ENCODE results near the gene BARHL1. TPM values are rescaled to one million over a fixed set of nuclear protein-coding genes. Genes with fewer than 3 reads are reported as not detected.
"Not testable (repeated sequence)": the region's sequence is repeated elsewhere in the genome, so short reads cannot be mapped to it uniquely, and the experiment has no call there.

BARHL1 gene
- total and polyA plus RNA-seq, 2 of the 13 experiments (the other 11 are each of a cell fraction or from before 2014, with no cell fraction given) = not detected

- H3K79me2 ChIP-seq (ENCODE audit: insufficient read depth, low read length) = no peaks in the 10 kb centered on the region
- ChIA-PET POLR2A (no interaction called here), CTCF (ENCODE audit: low intra/inter-chr PET ratio, low total read pairs) (no interaction called here)
- 30% methylated on average over 6 of the region's 6 CpGs for WGBS (ENCODE audit: low lambda C conversion rate)
- H2AFZ ChIP-seq (ENCODE audit: low read length) = no peak overlapping the region
- no peak overlapping the region for H3K9ac ChIP-seq (ENCODE audit: insufficient read depth, low read depth, low read length)
- intact Hi-C loops (cut with micrococcal nuclease; ENCODE audit: unreplicated experiment) = no loop called here
- no peaks in the 10 kb centered on the region for H3K36me3 ChIP-seq (replicated peaks in 1 of 2; ENCODE audit: control insufficient read depth in 1 of 2, insufficient read depth in 2 of 2, low read length in 2 of 2)
- H3K4me2 ChIP-seq (ENCODE audit: low read depth, low read length) = no peak overlapping the region
- H3K9me3 ChIP-seq (ENCODE audit: low read length) = no peaks in the 10 kb centered on the region
- peaks cover 2 to 61% of the 10 kb centered on the region in 2 experiments for H3K27me3 ChIP-seq (ENCODE audit: control insufficient read depth in 1 of 2, insufficient read depth in 2 of 2, low read length in 2 of 2)
- in situ Hi-C loops (cut with HindIII; ENCODE audit: extremely low pct_ligation_motif_present, low pct_unique_long_range_greater_than_20kb) = no loop called here
- no peaks in the 10 kb centered on the region for H3K4me1 ChIP-seq (ENCODE audit: insufficient read depth, low read length)
- no peak for DNase-seq (ENCODE audit: low spot score)
- TF ChIP-seq FOXA1 (IDR thresholded peaks at IDR 0.05) (no peak), FOXA1 (CRISPR knock-in tag; IDR thresholded peaks at IDR 0.05) (no peak), MYPOP (CRISPR knock-in tag; IDR thresholded peaks at IDR 0.05) (no peak), ZNF350 (CRISPR knock-in tag; IDR thresholded peaks at IDR 0.05; ENCODE audit: borderline replicate concordance, low read depth) (no peak), ZNF414 (CRISPR knock-in tag; IDR thresholded peaks at IDR 0.05) (no peak), ZNF556 (CRISPR knock-in tag; IDR thresholded peaks at IDR 0.05; ENCODE audit: borderline replicate concordance) (no peak), ZBTB43 (CRISPR knock-in tag; conservative IDR thresholded peaks at IDR 0.05) (no peak), FLYWCH1 (CRISPR knock-in tag; IDR thresholded peaks at IDR 0.05) (no peak), FOXP4 (CRISPR knock-in tag; IDR thresholded peaks at IDR 0.05) (no peak), ZNF800 (CRISPR knock-in tag; IDR thresholded peaks at IDR 0.05) (no peak)
- no peaks in the 10 kb centered on the region for H4K20me1 ChIP-seq (ENCODE audit: insufficient read depth, low read length)
- no peak overlapping the region for H3K4me3 ChIP-seq (replicated peaks in 1 of 3; ENCODE audit: insufficient read depth in 1 of 3, low read depth in 2 of 3, low read length in 3 of 3)
- BruUV-seq (replicated peaks) = no TSS peak
- ATAC-seq = no peak
- no peak for FAIRE-seq
- H3K27ac ChIP-seq (ENCODE audit: extremely low read length, insufficient read depth, low read length) = no peak overlapping the region
These were observed 17.9 kb upstream of the BARHL1 start for GRCh38 chr9:132564526-132564925.

GRCh38 chr9:132568787-132569186 lies 13.6 kb upstream of the BARHL1 start:
- in situ Hi-C loops (cut with HindIII; ENCODE audit: extremely low pct_ligation_motif_present, low pct_unique_long_range_greater_than_20kb); POLR2A ChIA-PET; H3K27ac ChIP-seq (ENCODE audit: extremely low read length, insufficient read depth, low read length); ATAC-seq; BruUV-seq (replicated peaks); FAIRE-seq; H3K4me3 ChIP-seq (replicated peaks in 1 of 3; ENCODE audit: insufficient read depth in 1 of 3, low read depth in 2 of 3, low read length in 3 of 3); H3K9me3 ChIP-seq (ENCODE audit: low read length); H3K79me2 ChIP-seq (ENCODE audit: insufficient read depth, low read length); H2AFZ ChIP-seq (ENCODE audit: low read length); H4K20me1 ChIP-seq (ENCODE audit: insufficient read depth, low read length); H3K4me1 ChIP-seq (ENCODE audit: insufficient read depth, low read length); H3K9ac ChIP-seq (ENCODE audit: insufficient read depth, low read depth, low read length); H3K4me2 ChIP-seq (ENCODE audit: low read depth, low read length); H3K36me3 ChIP-seq (replicated peaks in 1 of 2; ENCODE audit: control insufficient read depth in 1 of 2, insufficient read depth in 2 of 2, low read length in 2 of 2); intact Hi-C loops (cut with micrococcal nuclease; ENCODE audit: unreplicated experiment); DNase-seq (ENCODE audit: low spot score); CTCF ChIA-PET (ENCODE audit: low intra/inter-chr PET ratio, low total read pairs): not testable (repeated sequence)
- peaks cover 4 to 29% of the 10 kb centered on the region in 2 experiments for H3K27me3 ChIP-seq (ENCODE audit: control insufficient read depth in 1 of 2, insufficient read depth in 2 of 2, low read length in 2 of 2)
- WGBS (ENCODE audit: low lambda C conversion rate) = 38% methylated on average over 2 of the region's 2 CpGs

Measured in HepG2 (cell line).